Uterus (tissue), 4 donors: Measurements from ENCODE around the gene SFSWAP. TPM values are rescaled to one million over a fixed set of nuclear protein-coding genes. Genes with fewer than 3 reads are reported as not detected.

Experiments
- DNase-seq, 2 donors: peaks; one replicate each; pipeline ENCODE4 v3.0.0-alpha.2; 2019 to 2020
- H3K27ac ChIP-seq, 2 donors: fragments of 200-600 bp; sonication (generic); 1 replicate in 1 of 2; 2 replicates in 1 of 2; pipeline ENCODE4 v1.5.1; 2016 to 2018
- H3K27me3 ChIP-seq, 2 donors: fragments of 200-600 bp; sonication (generic); one replicate each; pipeline ENCODE4 v1.5.1; 2018 to 2019; ENCODE audit warnings: control low read depth in 1 of 2
- H3K36me3 ChIP-seq, 2 donors: fragments of 200-600 bp; sonication (generic); one replicate each; pipeline ENCODE4 v1.5.1; 2019; ENCODE audit warnings: control low read depth in 1 of 2
- H3K4me1 ChIP-seq, 2 donors: fragments of 200-600 bp; sonication (generic); one replicate each; pipeline ENCODE4 v1.5.1; 2018 to 2019; ENCODE audit warnings: control low read depth in 1 of 2
- H3K4me3 ChIP-seq, 2 donors: fragments of 200-600 bp; sonication (generic); 1 replicate in 1 of 2; 2 replicates in 1 of 2; pipeline ENCODE4 v1.5.1; 2018 to 2019; ENCODE audit warnings: mild to moderate bottlenecking in 1 of 2
- H3K9me3 ChIP-seq, 2 donors: fragments of 200-600 bp; sonication (generic); one replicate each; pipeline ENCODE4 v1.5.1; 2019; ENCODE audit warnings: control low read depth in 1 of 2
- CTCF ChIP-seq, 4 experiments: fragments of 200-600 bp in 2 of 4; fragments of 450-650 bp in 2 of 4; sonication (generic) in 2 of 4; IDR thresholded peaks; one replicate each; pipeline ENCODE4 v1.5.1; 2016 to 2019; ENCODE audit warnings: antibody characterized with exemption in 4 of 4, mild to moderate bottlenecking in 2 of 4, moderate library complexity in 1 of 4
- POLR2A ChIP-seq, 2 donors: fragments of 450-650 bp; IDR thresholded peaks; one replicate each; pipeline ENCODE4 v1.6.1; 2016; ENCODE audit warnings: antibody characterized with exemption in 2 of 2, mild to moderate bottlenecking in 1 of 2, moderate library complexity in 1 of 2
- intact Hi-C: fragments of 100-400 bp; cut with DNase I; formaldehyde crosslinking; loops from one replicate; pipeline ENCODE4 v1.15.1; 2023; ENCODE audit warnings: low total_unique reads
- total RNA-seq, 4 donors: library from RNA; depleted of rRNA in 3 of 4; stranded (reverse); fragments of >200 nt in 3 of 4; gene quantifications; one replicate each; pipeline versions ENCODE4 v1.1.0 to v1.2.4, GENCODE V29; 2014 to 2023
- donor health status: DM: yes; HTN: yes; CAD: no.

The SFSWAP gene
- total RNA-seq, 4 donors from 2014 or later: 25.3 to 78.1 (median 55.2) TPM

GRCh38 chr12:131786331-131786730 is 75.4 kb downstream of the SFSWAP start:
- DNase-seq: no peak

GRCh38 chr12:131787143-131787660 is 76.3 kb downstream of the SFSWAP start:
- H3K9me3 ChIP-seq: no peaks in the 10 kb centered on the region
- no peak overlapping the region for H3K4me3 ChIP-seq
- H3K27me3 ChIP-seq: no peaks in the 10 kb centered on the region
- DNase-seq: no peak
- TF ChIP-seq CTCF (IDR thresholded peaks at IDR 0.05) (no peak), POLR2A (IDR thresholded peaks at IDR 0.05) (no peak)
- no peaks in the 10 kb centered on the region for H3K4me1 ChIP-seq
- no peak overlapping the region for H3K27ac ChIP-seq
- intact Hi-C loops: no loop called here
- H3K36me3 ChIP-seq: no peaks in the 10 kb centered on the region

More at GRCh38 chr12:131786331-131786730, 75.4 kb downstream of the SFSWAP start:
- no peaks in the 10 kb centered on the region for H3K27me3 ChIP-seq
- H3K9me3 ChIP-seq: no peaks in the 10 kb centered on the region
- TF ChIP-seq CTCF (IDR thresholded peaks at IDR 0.05) (no peak), POLR2A (IDR thresholded peaks at IDR 0.05) (no peak)
- H3K36me3 ChIP-seq: no peaks in the 10 kb centered on the region
- H3K27ac ChIP-seq: no peak overlapping the region
- no peak overlapping the region for H3K4me3 ChIP-seq
- intact Hi-C loops: no loop called here
- H3K4me1 ChIP-seq: no peaks in the 10 kb centered on the region

- no peak overlapping the region for H3K4me3 ChIP-seq
- H3K27me3 ChIP-seq: no peaks in the 10 kb centered on the region
- no peak for DNase-seq
- H3K36me3 ChIP-seq: no peaks in the 10 kb centered on the region
- H3K27ac ChIP-seq: no peak overlapping the region
- H3K9me3 ChIP-seq: no peaks in the 10 kb centered on the region
- TF ChIP-seq CTCF (IDR thresholded peaks at IDR 0.05): no peak
- TF ChIP-seq POLR2A (IDR thresholded peaks at IDR 0.05): no peak
- intact Hi-C loops: no loop called here
- no peaks in the 10 kb centered on the region for H3K4me1 ChIP-seq
Observed at GRCh38 chr12:131788070-131788469, 77.2 kb downstream of the SFSWAP start.

GRCh38 chr12:131789638-131790037 is 78.7 kb downstream of the SFSWAP start:
- TF ChIP-seq POLR2A (IDR thresholded peaks at IDR 0.05) (no peak), CTCF (IDR thresholded peaks at IDR 0.05) (no peak)
- no peaks in the 10 kb centered on the region for H3K9me3 ChIP-seq
- no peaks in the 10 kb centered on the region for H3K36me3 ChIP-seq
- intact Hi-C loops: no loop called here
- H3K27ac ChIP-seq: no peak overlapping the region
- no peak for DNase-seq
- no peaks in the 10 kb centered on the region for H3K4me1 ChIP-seq
- H3K27me3 ChIP-seq: no peaks in the 10 kb centered on the region
- no peak overlapping the region for H3K4me3 ChIP-seq

GRCh38 chr12:131793243-131794022 is 82.5 kb downstream of the SFSWAP start:
- intact Hi-C loops: no loop called here
- Histone ChIP-seq H3K27me3 (no peaks in the 10 kb centered on the region), H3K4me3 (no peak overlapping the region), H3K4me1 (no peaks in the 10 kb centered on the region), H3K27ac (no peak overlapping the region), H3K9me3 (no peaks in the 10 kb centered on the region), H3K36me3 (no peaks in the 10 kb centered on the region)
- peak in 1 of 2 donors; percentile 38 for DNase-seq
- TF ChIP-seq CTCF (IDR thresholded peaks at IDR 0.05) (no peak), POLR2A (IDR thresholded peaks at IDR 0.05) (no peak)
